Right cardiac atrium (tissue), 5 donors: ENCODE results near the gene THTPA. TPM values are rescaled to one million over a fixed set of nuclear protein-coding genes. Genes with fewer than 3 reads are reported as not detected.

Experiments used
- ATAC-seq, 2 donors: fragments of 200-7000 bp; cut with Tn5 transposase; one replicate each; pipeline versions ENCODE4 v1.8.0 to v1.9.1; 2020; ENCODE audit warnings: moderate library complexity in 2 of 2, mild to moderate bottlenecking in 1 of 2
- DNase-seq, 3 donors: peaks; one replicate each; pipeline ENCODE4 v3.0.0-alpha.2; 2020
- H3K27ac ChIP-seq: one replicate; pipeline ENCODE4 v1.5.1; 2013; ENCODE audit warnings: mild to moderate bottlenecking, low read length, control low read depth, moderate library complexity
- H3K27me3 ChIP-seq: one replicate; pipeline ENCODE4 v1.6.1; 2013; ENCODE audit not compliant: control insufficient read depth, insufficient read depth
- H3K4me1 ChIP-seq: one replicate; pipeline ENCODE4 v1.6.1; 2013; ENCODE audit warnings: low read length; ENCODE audit not compliant: control insufficient read depth, insufficient read depth
- H3K4me3 ChIP-seq: one replicate; pipeline ENCODE4 v1.5.1; 2013; ENCODE audit warnings: low read length, control low read depth
- H3K9me3 ChIP-seq: one replicate; pipeline ENCODE4 v1.6.1; 2013; ENCODE audit warnings: low read length; ENCODE audit not compliant: control insufficient read depth
- WGBS: extraction: QIAGEN DNeasy Blood & Tissue Kit; methylation state at CpG from one replicate; pipeline ENCODE4 v1.1.7; 2013; 5-methylcytosine and 5-hydroxymethylcytosine counted together
- intact Hi-C, 4 donors: fragments of 100-400 bp; cut with DNase I; formaldehyde crosslinking; loops; one replicate each; pipeline versions ENCODE4 v1.11.0 to v1.14.0; 2022 to 2023
- polyA plus RNA-seq: library from polyadenylated mRNA; stranded (reverse); fragments of 200-250 nt; gene quantifications from one replicate; pipeline ENCODE4 v1.2.3, GENCODE V29; 2013
- total RNA-seq, 4 donors: library from RNA; stranded (reverse); fragmentation: NEBNext Ultra II Directional; extraction: Animal tissue kit (Norgen Biotek cat#: 25700); gene quantifications; one replicate each; pipeline ENCODE4 v1.2.1, GENCODE V29; 2021
- donor health status: healthy with polysubstance abuse.
- donor health status: DM: no; HTN: yes; CAD: no.
- donor health status: DM: no; HTN: no; CAD: no.
- donor health status: DM: no; HTN: yes; CAD: no; lungs with severe emphysema.
- donor health status: DM: yes; HTN: yes; CAD: no.

Gene THTPA
- total and polyA plus RNA-seq, 5 donors, result 18.8 to 22.9 (median 21.3) TPM

DNA sequence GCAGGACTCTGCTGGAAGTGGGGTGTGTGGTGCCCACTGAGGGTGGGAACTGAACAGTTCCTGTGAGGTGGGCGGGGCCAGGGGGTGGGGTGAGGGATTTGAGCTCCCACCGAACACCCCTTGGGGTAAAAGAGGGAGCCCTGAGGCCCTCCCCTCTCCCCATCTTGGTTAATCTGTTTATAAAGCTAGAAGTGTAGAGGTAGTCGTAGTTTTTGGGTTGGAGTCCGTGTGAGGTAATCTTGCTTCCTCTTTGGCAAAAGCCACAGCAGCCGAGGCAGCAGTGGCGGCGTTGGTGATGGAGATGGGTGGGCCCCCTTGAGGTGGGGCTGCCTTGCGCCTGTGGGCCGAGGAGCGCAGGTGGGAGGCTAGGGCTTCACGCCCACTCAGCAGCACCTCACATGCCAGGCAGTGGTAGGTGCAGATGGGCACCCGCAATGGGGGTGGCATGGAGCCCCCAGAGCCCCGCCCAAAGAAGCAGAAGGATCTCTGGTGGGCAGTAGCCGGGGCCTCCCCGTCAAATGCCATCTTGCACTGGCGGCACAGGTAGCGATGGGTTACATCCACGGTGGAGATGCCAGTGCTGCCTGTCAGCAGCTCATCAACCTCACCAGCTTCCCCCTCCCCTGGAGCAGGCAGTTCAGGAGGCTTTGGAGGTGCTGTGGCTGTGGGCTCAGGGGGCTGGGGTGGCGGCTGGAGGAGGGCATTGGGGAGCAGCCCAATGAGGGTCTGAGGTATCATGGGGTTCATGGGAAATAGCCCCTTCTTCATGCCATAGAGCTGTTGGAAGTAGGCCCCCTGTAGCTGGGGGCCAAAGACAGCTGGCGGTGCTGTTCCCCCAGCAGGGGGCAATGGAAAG lies 34.1 kb upstream of the THTPA start:
- H3K4me3 ChIP-seq, result no peak overlapping the region
- no peaks in the 10 kb centered on the region for H3K9me3 ChIP-seq
- no peaks in the 10 kb centered on the region for H3K4me1 ChIP-seq
- WGBS, result 81% methylated on average over 20 of the region's 20 CpGs
- intact Hi-C loops, result no loop called here
- DNase-seq, result no peak
- ATAC-seq, result no peak
- no peak overlapping the region for H3K27ac ChIP-seq
- H3K27me3 ChIP-seq, result no peaks in the 10 kb centered on the region

DNA sequence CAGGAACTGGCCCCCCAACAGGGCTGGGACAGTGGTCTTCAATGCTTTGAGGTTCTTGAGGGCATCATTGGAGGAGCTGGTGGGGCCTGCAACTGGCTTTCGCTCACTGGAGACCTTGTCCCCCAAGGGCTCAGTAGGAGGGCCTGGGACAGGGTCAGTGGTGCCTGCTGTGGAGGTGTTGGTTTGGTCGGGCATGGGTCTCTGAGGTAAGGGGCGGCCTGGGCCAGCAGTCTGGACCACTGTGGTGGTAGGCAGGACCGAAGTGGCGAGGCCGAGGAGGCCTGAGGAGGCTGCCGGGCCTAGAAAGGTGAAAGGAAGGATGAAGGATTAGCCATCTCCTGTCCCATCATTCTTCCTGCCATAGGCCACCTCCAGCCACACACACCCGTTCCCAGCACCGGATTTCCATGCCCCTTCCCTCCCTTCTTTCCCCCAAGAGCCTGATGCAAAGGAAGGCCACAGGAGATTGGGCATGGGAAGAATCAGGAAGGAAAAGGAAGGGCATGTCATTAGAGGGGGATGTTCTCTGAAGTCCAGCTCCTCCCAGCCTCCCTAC lies 33.4 kb upstream of the THTPA start:
- H3K9me3 ChIP-seq, result no peaks in the 10 kb centered on the region
- H3K4me3 ChIP-seq, result no peak overlapping the region
- no peaks in the 10 kb centered on the region for H3K27me3 ChIP-seq
- WGBS, result 89% methylated on average over 9 of the region's 9 CpGs
- no peak overlapping the region for H3K27ac ChIP-seq
- no peak for ATAC-seq
- intact Hi-C loops, result no loop called here
- H3K4me1 ChIP-seq, result no peaks in the 10 kb centered on the region
- no peak for DNase-seq

DNA sequence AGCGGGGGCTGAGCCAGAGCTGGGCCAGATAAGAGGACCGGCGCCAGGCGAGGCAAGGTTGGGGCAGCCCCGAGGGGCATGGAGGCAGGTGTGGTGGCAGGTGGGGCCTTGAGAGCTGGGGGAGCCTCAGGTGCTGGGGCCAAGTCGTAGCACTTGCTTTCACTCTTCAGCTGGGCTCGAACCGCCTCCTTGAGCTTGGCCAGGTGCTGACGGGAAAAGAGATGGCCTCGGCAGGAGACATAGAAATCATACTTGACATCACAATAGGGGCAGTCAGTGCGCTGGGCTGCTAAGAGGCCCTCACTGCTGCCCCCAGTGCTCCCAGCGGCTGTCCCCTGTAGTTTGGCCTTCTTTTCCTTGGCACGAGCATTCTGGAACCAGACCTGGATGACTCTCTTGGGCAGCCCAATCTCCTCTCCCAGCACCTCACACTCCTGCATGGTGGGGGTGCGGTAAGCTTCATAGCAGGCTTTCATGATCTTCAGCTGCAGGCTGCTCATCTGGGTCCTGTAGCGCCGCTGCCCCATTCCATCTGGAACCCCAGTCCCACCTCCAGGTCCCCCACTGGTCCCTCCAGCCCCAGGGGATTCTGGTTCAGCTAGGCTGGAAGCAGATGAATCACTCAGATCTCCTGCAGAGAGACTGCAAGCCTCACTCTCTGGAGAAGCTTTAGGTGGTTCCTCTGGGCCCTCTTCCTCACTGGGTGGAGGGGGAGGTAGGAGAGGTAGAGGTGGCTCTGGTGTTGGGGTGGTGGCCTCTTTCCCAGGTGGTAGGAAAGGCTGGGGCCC lies 32.6 kb upstream of the THTPA start:
- H3K4me1 ChIP-seq, result no peaks in the 10 kb centered on the region
- H3K27me3 ChIP-seq, result no peaks in the 10 kb centered on the region
- WGBS, result 92% methylated on average over 16 of the region's 16 CpGs
- ATAC-seq, result no peak
- no peaks in the 10 kb centered on the region for H3K9me3 ChIP-seq
- no peak overlapping the region for H3K27ac ChIP-seq
- intact Hi-C loops, result no loop called here
- no peak for DNase-seq
- H3K4me3 ChIP-seq, result no peak overlapping the region

DNA sequence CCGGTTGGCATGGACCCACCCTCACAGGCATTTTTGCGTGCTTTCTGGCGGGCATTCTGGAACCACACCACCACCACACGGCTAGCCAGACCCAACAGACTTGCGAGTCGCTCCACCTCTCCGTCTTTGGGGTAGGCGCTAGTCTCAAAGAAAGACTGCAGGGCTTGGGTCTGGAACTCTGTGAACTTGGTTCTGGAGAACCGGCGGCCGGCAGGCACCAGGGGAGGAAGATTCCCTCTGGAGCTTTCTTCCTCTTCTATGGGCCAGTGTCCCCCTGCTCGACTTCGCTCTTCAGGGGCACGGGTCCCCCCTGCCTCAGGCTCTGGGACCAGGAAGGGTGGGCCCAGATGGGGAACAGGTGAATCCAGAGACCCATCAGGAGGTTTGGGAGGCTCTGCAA lies 31.1 kb upstream of the THTPA start:
- DNase-seq (no peak), ATAC-seq (no peak)
- WGBS, result 92% methylated on average over 14 of the region's 14 CpGs
- no peaks in the 10 kb centered on the region for H3K4me1 ChIP-seq
- H3K27me3 ChIP-seq, result no peaks in the 10 kb centered on the region
- H3K9me3 ChIP-seq, result no peaks in the 10 kb centered on the region
- H3K4me3 ChIP-seq, result no peak overlapping the region
- intact Hi-C loops, result no loop called here
- no peak overlapping the region for H3K27ac ChIP-seq

DNA sequence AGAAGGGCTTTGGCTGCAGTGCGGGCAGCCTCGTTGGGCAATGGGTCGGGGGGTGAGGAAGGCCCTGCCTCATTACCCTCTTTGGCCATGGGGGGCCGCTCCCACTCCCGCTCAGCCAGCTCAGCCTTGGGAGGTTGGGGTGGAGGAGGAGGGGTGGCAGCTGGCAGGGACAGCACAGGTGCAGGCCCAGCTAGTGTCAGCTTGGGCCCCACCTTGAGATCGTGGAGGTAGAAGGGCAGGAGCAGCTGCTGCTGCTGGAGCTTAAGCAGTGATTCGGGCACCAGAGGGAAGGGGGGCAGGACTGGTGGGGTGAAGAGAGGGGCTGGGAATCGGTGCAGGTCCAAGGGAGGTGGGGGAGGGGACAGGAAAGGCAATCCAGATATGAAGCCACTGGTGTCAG lies 30.5 kb upstream of the THTPA start:
- no peak for ATAC-seq
- DNase-seq, result no peak
- H3K9me3 ChIP-seq, result no peaks in the 10 kb centered on the region
- H3K27ac ChIP-seq, result no peak overlapping the region
- H3K4me1 ChIP-seq, result no peaks in the 10 kb centered on the region
- intact Hi-C loops, result no loop called here
- WGBS, result 85% methylated on average over 8 of the region's 8 CpGs
- H3K27me3 ChIP-seq, result no peaks in the 10 kb centered on the region
- H3K4me3 ChIP-seq, result no peak overlapping the region

DNA sequence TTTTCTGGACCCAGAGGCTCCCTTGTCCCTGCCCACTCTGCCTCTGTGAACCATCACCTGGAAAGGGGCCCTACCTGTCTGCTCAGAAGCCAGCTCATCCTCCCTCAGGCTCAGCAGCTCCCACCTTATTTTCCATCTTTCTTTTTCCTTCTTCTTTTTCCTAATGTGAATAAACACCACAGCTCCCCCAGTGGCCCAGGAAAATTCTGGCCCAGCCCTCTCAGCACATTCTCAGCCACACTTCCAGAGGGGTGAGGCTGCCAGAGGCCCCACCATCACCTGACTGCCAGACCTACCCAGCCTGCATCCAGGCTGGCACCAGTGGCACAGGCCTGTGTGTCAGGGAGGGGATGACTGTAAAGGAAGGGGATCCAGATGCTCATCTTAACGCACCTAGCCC lies 27.5 kb upstream of the THTPA start:
- Histone ChIP-seq H3K27ac (no peak overlapping the region), H3K9me3 (no peaks in the 10 kb centered on the region), H3K27me3 (no peaks in the 10 kb centered on the region), H3K4me1 (no peaks in the 10 kb centered on the region), H3K4me3 (no peak overlapping the region)
- 69% methylated on average over 1 of the region's 1 CpG for WGBS
- intact Hi-C loops, result no loop called here
- DNase-seq (no peak), ATAC-seq (no peak)

DNA sequence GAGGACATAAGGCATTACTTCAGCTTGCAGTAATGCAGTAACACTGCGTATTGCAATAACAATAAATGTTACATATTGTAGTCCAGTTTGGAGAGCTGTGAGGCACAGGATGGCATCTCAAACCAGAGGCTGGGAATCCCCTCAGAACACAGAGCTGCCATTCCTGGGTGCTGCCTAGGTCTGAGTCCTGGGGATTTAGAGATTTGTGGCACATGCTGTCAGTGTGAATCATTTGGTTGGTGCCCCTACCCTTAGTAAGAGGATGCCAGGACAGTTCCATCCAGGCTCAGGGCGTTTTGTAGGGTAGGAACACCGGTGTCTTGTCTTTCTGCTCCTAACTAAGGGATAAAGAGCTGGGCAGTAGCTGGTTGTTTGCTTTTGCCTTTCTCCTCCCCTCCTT lies 27.1 kb upstream of the THTPA start:
- Histone ChIP-seq H3K4me3 (no peak overlapping the region), H3K27ac (no peak overlapping the region), H3K4me1 (no peaks in the 10 kb centered on the region), H3K27me3 (no peaks in the 10 kb centered on the region), H3K9me3 (no peaks in the 10 kb centered on the region)
- intact Hi-C loops, result no loop called here
- 72% methylated on average over 3 of the region's 3 CpGs for WGBS
- DNase-seq, result no peak
- ATAC-seq, result no peak

DNA sequence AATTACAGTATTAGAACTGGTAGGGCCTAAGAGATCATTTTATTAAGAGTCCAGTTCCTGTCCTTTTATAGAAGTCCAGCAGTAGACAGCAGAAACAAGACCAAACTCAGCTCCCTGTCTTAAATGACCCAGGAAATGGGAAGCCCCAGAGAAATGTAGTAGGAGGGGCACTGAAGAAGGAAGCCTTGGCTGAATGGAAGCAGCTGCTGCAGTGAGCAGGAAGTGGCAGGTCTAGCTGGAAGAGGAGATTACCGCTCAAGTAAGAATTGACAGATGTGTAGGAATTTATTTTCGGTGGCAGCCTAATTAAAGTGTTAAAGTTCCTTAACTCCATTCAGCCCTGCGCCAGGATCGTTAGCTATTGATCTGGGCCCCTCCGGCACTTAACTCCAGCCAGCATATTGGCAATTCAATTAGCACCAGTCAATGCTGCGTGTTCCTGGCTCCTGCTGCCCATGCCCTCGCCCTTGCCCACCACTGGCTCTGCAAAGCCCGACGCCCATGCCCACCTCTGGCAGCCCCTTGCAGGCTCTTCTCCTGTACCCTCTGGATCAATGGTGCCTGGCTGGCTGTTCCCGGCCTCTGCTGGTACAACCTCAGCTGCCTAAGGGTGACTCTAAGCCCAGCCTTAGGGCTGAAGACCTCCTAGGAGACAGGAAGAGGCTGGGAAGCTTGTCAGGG lies 25.6 kb upstream of the THTPA start:
- H3K4me1 ChIP-seq, result no peaks in the 10 kb centered on the region
- H3K27me3 ChIP-seq, result no peaks in the 10 kb centered on the region
- H3K27ac ChIP-seq, result no peak overlapping the region
- 74% methylated on average over 10 of the region's 10 CpGs for WGBS
- no peak overlapping the region for H3K4me3 ChIP-seq
- ATAC-seq, result no peak
- no peak for DNase-seq
- intact Hi-C loops, result no loop called here
- no peaks in the 10 kb centered on the region for H3K9me3 ChIP-seq

DNA sequence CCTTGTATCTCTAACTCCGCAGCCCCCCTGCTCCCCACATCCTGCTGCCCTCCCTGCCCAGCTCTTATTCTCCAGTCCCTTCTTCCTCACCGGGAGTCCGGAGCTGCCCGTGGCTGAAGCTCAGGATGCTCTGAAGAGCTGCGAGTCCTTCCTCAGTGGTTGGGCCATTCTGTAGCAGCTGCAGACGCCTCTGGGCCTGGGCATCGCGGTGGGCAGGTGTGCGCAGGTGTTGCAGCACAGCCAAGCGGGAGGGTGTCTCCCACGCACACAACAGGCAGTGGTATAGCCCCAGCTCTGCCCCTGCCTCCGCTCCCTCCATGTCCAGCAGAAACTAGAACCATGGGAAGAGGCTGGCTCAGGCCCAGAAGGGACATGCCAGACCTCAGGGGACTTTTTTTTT lies 24.7 kb upstream of the THTPA start:
- Histone ChIP-seq H3K27ac (no peak overlapping the region), H3K4me3 (no peak overlapping the region), H3K9me3 (no peaks in the 10 kb centered on the region), H3K27me3 (no peaks in the 10 kb centered on the region), H3K4me1 (no peaks in the 10 kb centered on the region)
- ATAC-seq (no peak), DNase-seq (no peak)
- intact Hi-C loops, result no loop called here
- 94% methylated on average over 12 of the region's 12 CpGs for WGBS

DNA sequence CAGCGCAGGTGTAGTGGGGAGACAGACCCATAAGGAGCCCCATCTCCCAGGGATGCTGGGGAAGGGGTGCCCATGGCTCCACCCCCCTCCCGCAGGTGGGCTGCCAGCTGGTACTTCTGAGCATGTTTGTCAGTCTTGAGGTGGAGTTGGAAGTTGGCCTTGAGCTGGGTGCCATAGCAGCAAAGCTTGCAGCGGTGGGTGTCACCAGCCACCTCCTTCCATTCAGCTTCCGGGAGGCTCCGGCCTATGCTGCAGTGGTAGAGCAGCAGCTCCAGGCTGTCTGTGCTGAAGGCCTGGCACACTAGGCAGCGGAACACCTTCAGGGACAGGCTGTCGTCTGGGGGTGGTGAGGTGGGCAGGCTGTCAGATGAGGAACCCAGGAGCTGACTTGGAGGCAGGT lies 23.4 kb upstream of the THTPA start:
- intact Hi-C loops, result no loop called here
- DNase-seq (no peak), ATAC-seq (no peak)
- Histone ChIP-seq H3K27ac (no peak overlapping the region), H3K9me3 (no peaks in the 10 kb centered on the region), H3K4me1 (no peaks in the 10 kb centered on the region), H3K4me3 (no peak overlapping the region), H3K27me3 (no peaks in the 10 kb centered on the region)
- WGBS, result 97% methylated on average over 7 of the region's 7 CpGs
